ENCODE results near the gene DTYMK. TPM values are rescaled to one million over a fixed set of nuclear protein-coding genes. Genes with fewer than 3 reads are reported as not detected.

Gene DTYMK
- total RNA-seq, 2 experiments from 2014 or later: 79.9 to 95.5 TPM

GRCh38 chr2:241645056-241645914 lies 41.3 kb downstream of the DTYMK start:
- CTCF ChIA-PET: interaction anchor here (1.5 kb wide), 1 partner anchor 14 kb away, joined by 5 read pairs; no protein-coding TSS in a partner anchor
- ATAC-seq (no peak), DNase-seq (no peak)
- Mint-ChIP-seq H3K4me1 (peaks cover 19% of the 10 kb centered on the region), H3K9me3 (ENCODE audit: low read depth) (no peaks in the 10 kb centered on the region), H3K4me3 (no peak overlapping the region), H3K36me3 (peaks cover 4% of the 10 kb centered on the region), H3K27ac (no peak overlapping the region), H3K27me3 (no peaks in the 10 kb centered on the region)

GRCh38 chr2:241641631-241642030 lies 45.0 kb downstream of the DTYMK start:
- peaks cover 36% of the 10 kb centered on the region for H3K4me1 Mint-ChIP-seq
- H3K27ac Mint-ChIP-seq: no peak overlapping the region
- CTCF ChIA-PET: interaction anchor here (0.8 kb wide), 1 partner anchor 18 kb away, joined by 3 read pairs; no protein-coding TSS in a partner anchor
- no peak overlapping the region for H3K4me3 Mint-ChIP-seq
- peaks cover 5% of the 10 kb centered on the region for H3K9me3 Mint-ChIP-seq (ENCODE audit: low read depth)
- ATAC-seq (no peak), DNase-seq (no peak)
- H3K27me3 Mint-ChIP-seq: no peaks in the 10 kb centered on the region
- peaks cover 22% of the 10 kb centered on the region for H3K36me3 Mint-ChIP-seq

GRCh38 chr2:241640165-241640795 lies 46.3 kb downstream of the DTYMK start:
- no peak for ATAC-seq
- CTCF ChIA-PET: no interaction called here
- no peak for DNase-seq
- Mint-ChIP-seq H3K9me3 (ENCODE audit: low read depth) (peaks cover 5% of the 10 kb centered on the region), H3K27ac (no peak overlapping the region), H3K4me1 (peaks cover 45% of the 10 kb centered on the region), H3K4me3 (no peak overlapping the region), H3K36me3 (peaks cover 22% of the 10 kb centered on the region), H3K27me3 (no peaks in the 10 kb centered on the region)

GRCh38 chr2:241639385-241639784 lies 47.2 kb downstream of the DTYMK start:
- Mint-ChIP-seq H3K27ac (no peak overlapping the region), H3K4me3 (no peak overlapping the region), H3K4me1 (peaks cover 52% of the 10 kb centered on the region), H3K27me3 (no peaks in the 10 kb centered on the region), H3K36me3 (peaks cover 22% of the 10 kb centered on the region), H3K9me3 (ENCODE audit: low read depth) (peaks cover 5% of the 10 kb centered on the region)
- CTCF ChIA-PET: no interaction called here
- no peak for ATAC-seq
- DNase-seq: no peak

- H3K27ac Mint-ChIP-seq: peak overlapping the region; percentile 93
- DNase-seq: no peak
- ATAC-seq: no peak
- H3K27me3 Mint-ChIP-seq: no peaks in the 10 kb centered on the region
- peak overlapping the region; percentile 95 for H3K4me3 Mint-ChIP-seq
- H3K9me3 Mint-ChIP-seq (ENCODE audit: low read depth): peaks cover 5% of the 10 kb centered on the region
- peaks cover 22% of the 10 kb centered on the region for H3K36me3 Mint-ChIP-seq
- peaks cover 52% of the 10 kb centered on the region for H3K4me1 Mint-ChIP-seq
- CTCF ChIA-PET: interaction anchor here (0.7 to 1.2 kb wide), 5 partner anchors 8 to 239 kb away, joined by 3 read pairs; no protein-coding TSS in a partner anchor
These were observed 47.7 kb downstream of the DTYMK start for GRCh38 chr2:241638940-241639339.

- peaks cover 52% of the 10 kb centered on the region for H3K4me1 Mint-ChIP-seq
- H3K9me3 Mint-ChIP-seq (ENCODE audit: low read depth): peaks cover 5% of the 10 kb centered on the region
- DNase-seq: peak; percentile 58
- peak overlapping the region; percentile 95 for H3K4me3 Mint-ChIP-seq
- CTCF ChIA-PET: interaction anchor here (0.6 to 1.2 kb wide), 8 partner anchors 9 to 240 kb away, joined by 3 to 5 read pairs (median 3); partner anchors contain the start of gene ING5
- peak overlapping the region; percentile 93 for H3K27ac Mint-ChIP-seq
- H3K36me3 Mint-ChIP-seq: peaks cover 24% of the 10 kb centered on the region
- H3K27me3 Mint-ChIP-seq: no peaks in the 10 kb centered on the region
- peak; percentile 38 for ATAC-seq
These were observed 48.6 kb downstream of the DTYMK start for GRCh38 chr2:241637795-241638660.

- peak; percentile 83 for DNase-seq
- peak within 1 kb of the TSS; percentile 93 for H3K27ac Mint-ChIP-seq
These were observed 49.4 kb downstream of the DTYMK start, which contains the start of the genes ATG4B and THAP4 for GRCh38 chr2:241637018-241637794. Gene ATG4B (plus strand): TSS chr2:241637693. CDS start chr2:241637715, 22 bp downstream. Gene THAP4 (minus strand): TSS chr2:241637158. CDS start chr2:241637017, 141 bp downstream.

GRCh38 chr2:241636182-241637017 lies 50.2 kb downstream of the DTYMK start:
- peaks cover 25% of the 10 kb centered on the region for H3K36me3 Mint-ChIP-seq
- peaks cover 45% of the 10 kb centered on the region for H3K4me1 Mint-ChIP-seq
- no peaks in the 10 kb centered on the region for H3K27me3 Mint-ChIP-seq
- peak; percentile 65 for DNase-seq
- H3K9me3 Mint-ChIP-seq (ENCODE audit: low read depth): peaks cover 5% of the 10 kb centered on the region
- CTCF ChIA-PET: interaction anchor here (1.0 to 1.2 kb wide), 3 partner anchors 18 to 65 kb away, joined by 3 to 5 read pairs (median 5); partner anchors contain the start of gene ING5
- peak overlapping the region; percentile 65 for H3K27ac Mint-ChIP-seq
- ATAC-seq: peak; percentile 54
- peak overlapping the region; percentile 75 for H3K4me3 Mint-ChIP-seq

More at GRCh38 chr2:241637018-241637794, 49.4 kb downstream of the DTYMK start, which contains the start of the genes ATG4B and THAP4:
- CTCF ChIA-PET: interaction anchor here (0.6 to 1.2 kb wide), 4 partner anchors 19 to 66 kb away, joined by 3 to 5 read pairs (median 3); partner anchors contain the start of gene ING5
- peak; percentile 75 for ATAC-seq
- peak within 1 kb of the TSS; percentile 95 for H3K4me3 Mint-ChIP-seq
- H3K9me3 Mint-ChIP-seq (ENCODE audit: low read depth): peaks cover 5% of the 10 kb centered on the region
- H3K36me3 Mint-ChIP-seq: peaks cover 24% of the 10 kb centered on the region
- H3K27me3 Mint-ChIP-seq: no peaks in the 10 kb centered on the region
- H3K4me1 Mint-ChIP-seq: peaks cover 52% of the 10 kb centered on the region

GRCh38 chr2:241635756-241636155 lies 50.9 kb downstream of the DTYMK start:
- CTCF ChIA-PET: interaction anchor here (1.2 kb wide), 1 partner anchor 25 kb away, joined by 5 read pairs; no protein-coding TSS in a partner anchor
- ATAC-seq (no peak), DNase-seq (no peak)
- peaks cover 41% of the 10 kb centered on the region for H3K4me1 Mint-ChIP-seq
- peaks cover 5% of the 10 kb centered on the region for H3K9me3 Mint-ChIP-seq (ENCODE audit: low read depth)
- no peaks in the 10 kb centered on the region for H3K27me3 Mint-ChIP-seq
- peak overlapping the region; percentile 65 for H3K27ac Mint-ChIP-seq
- peaks cover 25% of the 10 kb centered on the region for H3K36me3 Mint-ChIP-seq
- H3K4me3 Mint-ChIP-seq: peak overlapping the region; percentile 75

- H3K9me3 Mint-ChIP-seq (ENCODE audit: low read depth): no peaks in the 10 kb centered on the region
- CTCF ChIA-PET: interaction anchor here (2.4 kb wide), 1 partner anchor 23 kb away, joined by 8 read pairs; no protein-coding TSS in a partner anchor
- H3K27ac Mint-ChIP-seq: no peak overlapping the region
- DNase-seq (no peak), ATAC-seq (no peak)
- peaks cover 24% of the 10 kb centered on the region for H3K4me1 Mint-ChIP-seq
- H3K4me3 Mint-ChIP-seq: no peak overlapping the region
- no peaks in the 10 kb centered on the region for H3K27me3 Mint-ChIP-seq
- H3K36me3 Mint-ChIP-seq: peaks cover 9% of the 10 kb centered on the region
These were observed 53.1 kb downstream of the DTYMK start for GRCh38 chr2:241633561-241633960.
